B cell (primary cell): Measurements from ENCODE around the gene ESYT1. TPM values are rescaled to one million over a fixed set of nuclear protein-coding genes. Genes with fewer than 3 reads are reported as not detected.
A peak's percentile ranks its signal among the peaks of the same experiment; 100 is the strongest.

Source experiments
- ATAC-seq: fragments of 200-7000 bp; cut with Tn5 transposase; one replicate; pipeline ENCODE4 v1.10.0; 2021; ENCODE audit warnings: low read depth, mild to moderate bottlenecking, moderate number of reproducible peaks, moderate library complexity
- CTCF ChIA-PET: fragments of 350-600 bp; sonication (Branson Sonifier 250); formaldehyde crosslinking; loops from one replicate; lab custom pipeline; 2021; ENCODE audit warnings: antibody characterized with exemption, inconsistent platforms; lab: Charles Lee
- POLR2A ChIA-PET: fragments of 350-600 bp; sonication (Branson Sonifier 250); formaldehyde crosslinking; loops from one replicate; lab custom pipeline; 2021; ENCODE audit warnings: antibody characterized with exemption; lab: Charles Lee
- DNase-seq: peaks from one replicate; pipeline ENCODE4 v3.0.0; 2013
- H2AFZ ChIP-seq: 2 replicates; pipeline ENCODE4 v1.6.1; 2012; ENCODE audit warnings: mild to moderate bottlenecking, low read depth, low read length; ENCODE audit not compliant: insufficient read depth, poor library complexity, severe bottlenecking
- H3K27ac ChIP-seq, 2 donors: 1 replicate in 1 of 2; 2 replicates in 1 of 2; pipeline ENCODE4 v1.5.1; 2012 to 2013; ENCODE audit warnings: low read length in 2 of 2, mild to moderate bottlenecking in 2 of 2, moderate library complexity in 1 of 2
- H3K27me3 ChIP-seq, 4 experiments: fragments of 200-600 bp in 1 of 4; sonication (generic) in 1 of 4; replicated peaks in 1 of 4; 1 replicate in 2 of 4; 2 replicates in 2 of 4; pipeline versions ENCODE4 v1.6.1 to v1.7.0; 2013 to 2016; ENCODE audit warnings: low read length in 3 of 4, mild to moderate bottlenecking in 2 of 4, mixed read lengths in 1 of 4, moderate library complexity in 1 of 4; ENCODE audit not compliant: insufficient read depth in 4 of 4, control insufficient read depth in 3 of 4; ENCODE audit errors: control extremely low read depth in 1 of 4
- H3K36me3 ChIP-seq, 2 experiments: replicated peaks in 1 of 2; 1 replicate in 1 of 2; 2 replicates in 1 of 2; pipeline versions ENCODE4 v1.6.1 to v1.7.1; 2013; ENCODE audit warnings: low read length in 1 of 2; ENCODE audit not compliant: insufficient read depth in 2 of 2, control insufficient read depth in 1 of 2; ENCODE audit errors: control extremely low read depth in 1 of 2, extremely low read depth in 1 of 2
- H3K4me1 ChIP-seq, 2 donors: fragments of 200-600 bp in 1 of 2; sonication (generic) in 1 of 2; 1 replicate in 1 of 2; 2 replicates in 1 of 2; pipeline versions ENCODE4 v1.5.1 to v1.6.1; 2013 to 2017; ENCODE audit warnings: low read length in 2 of 2; ENCODE audit not compliant: control insufficient read depth in 2 of 2, insufficient read depth in 2 of 2
- H3K4me2 ChIP-seq: replicated peaks from 2 replicates; pipeline ENCODE3; 2012; ENCODE audit warnings: mild to moderate bottlenecking, low read depth, low read length; ENCODE audit not compliant: poor library complexity, severe bottlenecking
- H3K4me3 ChIP-seq, 5 experiments: fragments of 200-600 bp in 1 of 5; sonication (generic) in 1 of 5; 1 replicate in 3 of 5; 2 replicates in 2 of 5; pipeline versions ENCODE4 v1.5.1 to v1.7.0; 2011 to 2016; ENCODE audit warnings: low read length in 4 of 5, mild to moderate bottlenecking in 4 of 5, low read depth in 2 of 5, control low read depth in 1 of 5, moderate library complexity in 1 of 5; ENCODE audit not compliant: insufficient read depth in 1 of 5; ENCODE audit errors: control extremely low read depth in 1 of 5, extremely low read depth in 1 of 5
- H3K79me2 ChIP-seq: fragments of 200-600 bp; sonication (generic); one replicate; pipeline ENCODE4 v1.6.0; 2016; ENCODE audit warnings: low read length; ENCODE audit not compliant: control insufficient read depth, insufficient read depth
- H3K9ac ChIP-seq: fragments of 200-600 bp; sonication (generic); 2 replicates; pipeline ENCODE4 v1.6.1; 2017; ENCODE audit warnings: mild to moderate bottlenecking, low read length, moderate library complexity
- H3K9me3 ChIP-seq, 3 donors: one replicate each; pipeline versions ENCODE4 v1.6.1 to v1.7.1; 2013; ENCODE audit warnings: low read length in 2 of 3; ENCODE audit not compliant: control insufficient read depth in 2 of 3, insufficient read depth in 1 of 3; ENCODE audit errors: control extremely low read depth in 1 of 3
- H4K20me1 ChIP-seq: 2 replicates; pipeline ENCODE4 v1.6.0; 2012; ENCODE audit warnings: mild to moderate bottlenecking, low read length; ENCODE audit not compliant: insufficient read depth, control insufficient read depth, poor library complexity, severe bottlenecking
- H3K27ac Mint-ChIP-seq: one replicate; pipeline ENCODE4 v1.8.0; 2021; ENCODE audit warnings: mixed read lengths
- H3K27me3 Mint-ChIP-seq: one replicate; pipeline ENCODE4 v1.8.0; 2021; ENCODE audit warnings: mixed read lengths
- H3K4me1 Mint-ChIP-seq: one replicate; pipeline ENCODE4 v1.8.0; 2021; ENCODE audit warnings: mixed read lengths
- H3K4me3 Mint-ChIP-seq: one replicate; pipeline ENCODE4 v1.8.0; 2021; ENCODE audit warnings: mixed read lengths
- H3K9me3 Mint-ChIP-seq: one replicate; pipeline ENCODE4 v1.8.0; 2022; ENCODE audit warnings: mixed read lengths; ENCODE audit not compliant: insufficient read depth
- CTCF ChIP-seq: fragments of 200-600 bp; IDR thresholded peaks from one replicate; pipeline ENCODE4 v1.8.0; 2022; ENCODE audit warnings: antibody characterized with exemption, mild to moderate bottlenecking
- EZH2 ChIP-seq: IDR thresholded peaks from 2 replicates; pipeline ENCODE4 v1.6.1; 2012; ENCODE audit warnings: borderline replicate concordance, low read depth, mild to moderate bottlenecking, moderate library complexity, low read length; ENCODE audit not compliant: insufficient read depth, poor library complexity, severe bottlenecking
- WGBS: methylation state at CpG from one replicate; pipeline ENCODE4 v1.1.5; 2013; ENCODE audit warnings: missing lambda C conversion rate; ENCODE audit not compliant: insufficient coverage; 5-methylcytosine and 5-hydroxymethylcytosine counted together
- intact Hi-C: fragments of 100-400 bp; cut with micrococcal nuclease; formaldehyde crosslinking; loops from one replicate; pipeline ENCODE4 v1.10.0; 2022
- polyA plus RNA-seq: library from polyadenylated mRNA; depleted of rRNA; stranded (reverse); fragments of >200 nt; gene quantifications from 2 replicates; pipeline ENCODE4 v1.2.3, GENCODE V29; 2012
- total RNA-seq, 2 donors: library from RNA; stranded (reverse); fragments of 120-200 nt in 1 of 2; gene quantifications; 1 replicate in 1 of 2; 2 replicates in 1 of 2; pipeline versions ENCODE4 v1.2.3 to v1.2.4, GENCODE V29; 2013 to 2022

Gene ESYT1
- total and polyA plus RNA-seq, 2 donors (not counting 1 experiment from before 2014, with no cell fraction given), result 154 to 162 TPM

DNA sequence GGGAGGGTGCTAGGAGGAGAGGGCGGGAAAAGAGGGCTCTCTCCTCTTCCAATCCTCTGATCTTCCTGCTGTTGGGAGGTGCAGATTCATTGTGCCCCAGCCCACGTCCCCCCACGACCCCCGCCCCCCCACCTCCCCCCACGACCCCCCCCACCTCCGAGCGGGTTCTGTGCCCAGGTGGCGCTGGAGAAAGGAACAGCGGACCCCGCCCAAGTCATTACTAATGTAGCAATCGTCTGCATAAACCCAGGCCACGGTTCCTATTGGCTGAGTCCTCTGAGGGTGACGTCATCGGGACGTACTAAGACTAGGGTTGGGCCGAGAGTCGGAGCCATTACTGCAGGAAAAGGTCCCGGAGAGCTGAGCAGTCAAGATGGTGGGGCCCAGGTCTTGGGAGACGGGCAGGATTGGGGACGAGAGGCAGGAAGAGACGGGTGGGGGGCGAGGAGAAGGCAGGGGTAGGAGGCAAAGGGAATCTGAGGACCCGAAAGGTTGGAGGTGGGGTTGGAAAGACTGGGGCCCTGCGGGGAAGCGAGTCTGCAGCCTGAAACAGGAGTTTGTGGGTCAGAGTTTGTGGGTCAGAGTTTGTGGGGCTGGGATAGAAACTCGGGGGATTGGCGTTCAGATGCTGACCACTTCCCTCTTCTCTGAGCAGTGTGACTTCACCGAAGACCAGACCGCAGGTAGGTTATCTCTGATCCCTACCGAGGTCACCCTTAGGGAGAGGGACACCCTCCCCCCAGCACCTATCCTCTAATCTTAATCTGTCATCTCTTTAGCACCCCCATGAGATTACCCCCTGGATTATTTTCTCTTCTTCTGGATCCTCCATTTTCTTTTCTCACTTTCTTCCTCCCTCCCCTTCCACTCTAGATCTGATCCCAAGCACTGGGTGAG lies 30.2 kb downstream of the ESYT1 start, which contains the start of gene MYL6:
Gene MYL6, plus strand, starts transcription at position 331 of the 897 bp plus-strand sequence. Its CDS starts 43 bp downstream, at position 374.
- peak within 1 kb of the TSS; percentile 88 to 97 for H3K27ac ChIP-seq
- intact Hi-C loops, result loop anchor here (1.0 to 10.0 kb wide), 5 partner anchors 31 to 917 kb away; partner anchors contain the start of genes NEMP1, RNF41, RPL41 and SMARCC2
- H3K9me3 ChIP-seq, result no peaks in the 10 kb centered on the region
- DNase-seq, result peak; percentile 96
- H3K4me3 ChIP-seq, result peak within 1 kb of the TSS; percentile 80 to 97 (median 94)
- peaks cover 44% of the 10 kb centered on the region for H3K4me1 Mint-ChIP-seq
- 1% methylated on average over 21 of the region's 30 CpGs for WGBS
- H3K79me2 ChIP-seq, result peaks cover 71% of the 10 kb centered on the region
- no peaks in the 10 kb centered on the region for H3K27me3 ChIP-seq
- peak within 1 kb of the TSS; percentile 96 for H3K4me3 Mint-ChIP-seq
- peaks cover 20 to 40% of the 10 kb centered on the region in 2 donors for H3K4me1 ChIP-seq
- peaks cover 14% of the 10 kb centered on the region for H4K20me1 ChIP-seq
- peak within 1 kb of the TSS; percentile 83 for H3K4me2 ChIP-seq
- peak within 1 kb of the TSS; percentile 73 for H2AFZ ChIP-seq
- peaks cover 0 to 39% of the 10 kb centered on the region in 2 experiments for H3K36me3 ChIP-seq
- TF ChIP-seq EZH2, result no peak
- TF ChIP-seq CTCF, result no peak
- CTCF ChIA-PET, result interaction anchor here (0.5 to 2.8 kb wide), 8 partner anchors 10 to 63 kb away, joined by 3 to 17 read pairs (median 4); partner anchors contain the start of genes ESYT1, RNF41, SMARCC2 and ZC3H10
- peak within 1 kb of the TSS; percentile 97 for H3K27ac Mint-ChIP-seq
- H3K27me3 Mint-ChIP-seq, result no peaks in the 10 kb centered on the region
- peak; percentile 87 for ATAC-seq
- H3K9ac ChIP-seq, result peak within 1 kb of the TSS; percentile 89
- POLR2A ChIA-PET, result interaction anchor here (1.0 to 4.1 kb wide), 4 partner anchors 31 to 63 kb away, joined by 4 to 44 read pairs (median 10); partner anchors contain the start of genes ESYT1, RNF41, SMARCC2 and ZC3H10
- H3K9me3 Mint-ChIP-seq, result no peaks in the 10 kb centered on the region
